ENCODE data around the gene CLIC5.
"Not testable (repeated sequence)": the region's sequence is repeated elsewhere in the genome, so short reads cannot be mapped to it uniquely, and the experiment has no call there.

The CLIC5 gene

GRCh38 chr6:45929421-45930361 lies 86.0 kb downstream of the CLIC5 start:
- Histone ChIP-seq H3K4ac (ENCODE audit: low read depth, low read length) (no peak overlapping the region), H3K4me3 (ENCODE audit: low read length) (no peak overlapping the region), H2BK120ac (ENCODE audit: low read depth, low read length) (no peak overlapping the region), H3K18ac (ENCODE audit: low read length) (no peak overlapping the region), H4K8ac (ENCODE audit: low read depth, low read length) (no peak overlapping the region), H3K23ac (ENCODE audit: low read length) (no peak overlapping the region), H2BK15ac (replicated peaks; ENCODE audit: low read depth) (no peak overlapping the region), H3K4me1 (ENCODE audit: control insufficient read depth, low read depth, low read length) (no peaks in the 10 kb centered on the region), H3K79me2 (ENCODE audit: control insufficient read depth, insufficient read depth, low read length) (no peaks in the 10 kb centered on the region), H3K4me2 (ENCODE audit: low read length) (no peak overlapping the region), H3K27ac (ENCODE audit: low read depth, low read length) (no peak overlapping the region), H2AK5ac (ENCODE audit: low read length) (no peak overlapping the region), H3K9ac (ENCODE audit: low read length) (no peak overlapping the region), H3K56ac (ENCODE audit: low read length) (peak overlapping the region; percentile 31), H3K36me3 (ENCODE audit: control insufficient read depth, insufficient read depth, low read length) (no peaks in the 10 kb centered on the region), H3K79me1 (ENCODE audit: low read length) (no peaks in the 10 kb centered on the region), H4K5ac (ENCODE audit: low read length) (no peak overlapping the region), H3K27me3 (ENCODE audit: insufficient read depth, low read length, poor library complexity) (no peaks in the 10 kb centered on the region), H2BK5ac (ENCODE audit: low read length) (no peak overlapping the region)
- no peak for DNase-seq
- WGBS (ENCODE audit: extremely low coverage, insufficient coverage, low lambda C conversion rate), result no CpG with 5 or more reads among the region's 17 CpGs

GRCh38 chr6:45928721-45929305 lies 86.8 kb downstream of the CLIC5 start:
- no CpG with 5 or more reads among the region's 11 CpGs for WGBS (ENCODE audit: extremely low coverage, insufficient coverage, low lambda C conversion rate)
- Histone ChIP-seq H3K27ac (ENCODE audit: low read depth, low read length) (no peak overlapping the region), H3K18ac (ENCODE audit: low read length) (no peak overlapping the region), H2AK5ac (ENCODE audit: low read length) (no peak overlapping the region), H3K4ac (ENCODE audit: low read depth, low read length) (no peak overlapping the region), H3K23ac (ENCODE audit: low read length) (no peak overlapping the region), H3K4me1 (ENCODE audit: control insufficient read depth, low read depth, low read length) (no peaks in the 10 kb centered on the region), H2BK15ac (replicated peaks; ENCODE audit: low read depth) (no peak overlapping the region), H3K4me2 (ENCODE audit: low read length) (no peak overlapping the region), H4K8ac (ENCODE audit: low read depth, low read length) (no peak overlapping the region), H3K56ac (ENCODE audit: low read length) (no peak overlapping the region), H3K36me3 (ENCODE audit: control insufficient read depth, insufficient read depth, low read length) (no peaks in the 10 kb centered on the region), H3K79me1 (ENCODE audit: low read length) (no peaks in the 10 kb centered on the region), H3K4me3 (ENCODE audit: low read length) (no peak overlapping the region), H3K9ac (ENCODE audit: low read length) (no peak overlapping the region), H4K5ac (ENCODE audit: low read length) (no peak overlapping the region), H3K79me2 (ENCODE audit: control insufficient read depth, insufficient read depth, low read length) (no peaks in the 10 kb centered on the region), H2BK120ac (ENCODE audit: low read depth, low read length) (no peak overlapping the region), H3K27me3 (ENCODE audit: insufficient read depth, low read length, poor library complexity) (no peaks in the 10 kb centered on the region), H2BK5ac (ENCODE audit: low read length) (no peak overlapping the region)
- DNase-seq, result no peak

- Histone ChIP-seq H3K56ac (ENCODE audit: low read length) (no peak overlapping the region), H3K4me1 (ENCODE audit: control insufficient read depth, low read depth, low read length) (no peaks in the 10 kb centered on the region), H2BK15ac (replicated peaks; ENCODE audit: low read depth) (no peak overlapping the region), H3K27ac (ENCODE audit: low read depth, low read length) (no peak overlapping the region), H3K18ac (ENCODE audit: low read length) (no peak overlapping the region), H4K8ac (ENCODE audit: low read depth, low read length) (no peak overlapping the region), H3K79me2 (ENCODE audit: control insufficient read depth, insufficient read depth, low read length) (no peaks in the 10 kb centered on the region), H3K36me3 (ENCODE audit: control insufficient read depth, insufficient read depth, low read length) (no peaks in the 10 kb centered on the region), H3K23ac (ENCODE audit: low read length) (no peak overlapping the region), H3K79me1 (ENCODE audit: low read length) (no peaks in the 10 kb centered on the region), H3K4ac (ENCODE audit: low read depth, low read length) (no peak overlapping the region), H4K5ac (ENCODE audit: low read length) (no peak overlapping the region), H2AK5ac (ENCODE audit: low read length) (no peak overlapping the region), H2BK120ac (ENCODE audit: low read depth, low read length) (no peak overlapping the region), H2BK5ac (ENCODE audit: low read length) (no peak overlapping the region), H3K4me2 (ENCODE audit: low read length) (no peak overlapping the region), H3K9ac (ENCODE audit: low read length) (no peak overlapping the region), H3K4me3 (ENCODE audit: low read length) (no peak overlapping the region), H3K27me3 (ENCODE audit: insufficient read depth, low read length, poor library complexity) (no peaks in the 10 kb centered on the region)
- WGBS (ENCODE audit: extremely low coverage, insufficient coverage, low lambda C conversion rate), result no CpG with 5 or more reads among the region's 9 CpGs
- DNase-seq, result no peak
Measured at GRCh38 chr6:45927421-45928320, 88.0 kb downstream of the CLIC5 start.

GRCh38 chr6:45926423-45926822 lies 89.2 kb downstream of the CLIC5 start:
- H2AK5ac ChIP-seq (ENCODE audit: low read length); H3K79me1 ChIP-seq (ENCODE audit: low read length); H2BK120ac ChIP-seq (ENCODE audit: low read depth, low read length); H3K9ac ChIP-seq (ENCODE audit: low read length); H3K18ac ChIP-seq (ENCODE audit: low read length); H3K27me3 ChIP-seq (ENCODE audit: insufficient read depth, low read length, poor library complexity); H3K36me3 ChIP-seq (ENCODE audit: control insufficient read depth, insufficient read depth, low read length); H3K23ac ChIP-seq (ENCODE audit: low read length); H3K4me1 ChIP-seq (ENCODE audit: control insufficient read depth, low read depth, low read length); H3K79me2 ChIP-seq (ENCODE audit: control insufficient read depth, insufficient read depth, low read length); H2BK15ac ChIP-seq (replicated peaks; ENCODE audit: low read depth); H4K5ac ChIP-seq (ENCODE audit: low read length); H3K4me3 ChIP-seq (ENCODE audit: low read length); H3K4me2 ChIP-seq (ENCODE audit: low read length); DNase-seq; H2BK5ac ChIP-seq (ENCODE audit: low read length); H3K4ac ChIP-seq (ENCODE audit: low read depth, low read length); H3K56ac ChIP-seq (ENCODE audit: low read length); H4K8ac ChIP-seq (ENCODE audit: low read depth, low read length); H3K27ac ChIP-seq (ENCODE audit: low read depth, low read length): not testable (repeated sequence)
- WGBS (ENCODE audit: extremely low coverage, insufficient coverage, low lambda C conversion rate), result no CpG with 5 or more reads among the region's 8 CpGs

GRCh38 chr6:45924763-45925342 lies 90.8 kb downstream of the CLIC5 start:
- H3K4me3 ChIP-seq (ENCODE audit: low read length), result no peak overlapping the region
- no peak overlapping the region for H4K8ac ChIP-seq (ENCODE audit: low read depth, low read length)
- no peaks in the 10 kb centered on the region for H3K79me1 ChIP-seq (ENCODE audit: low read length)
- no CpG with 5 or more reads among the region's 6 CpGs for WGBS (ENCODE audit: extremely low coverage, insufficient coverage, low lambda C conversion rate)
- H3K4ac ChIP-seq (ENCODE audit: low read depth, low read length), result no peak overlapping the region
- no peak overlapping the region for H3K18ac ChIP-seq (ENCODE audit: low read length)
- no peak overlapping the region for H3K23ac ChIP-seq (ENCODE audit: low read length)
- H2BK120ac ChIP-seq (ENCODE audit: low read depth, low read length), result no peak overlapping the region
- no peak overlapping the region for H3K56ac ChIP-seq (ENCODE audit: low read length)
- no peak overlapping the region for H3K4me2 ChIP-seq (ENCODE audit: low read length)
- no peak overlapping the region for H3K9ac ChIP-seq (ENCODE audit: low read length)
- no peak overlapping the region for H2AK5ac ChIP-seq (ENCODE audit: low read length)
- no peaks in the 10 kb centered on the region for H3K79me2 ChIP-seq (ENCODE audit: control insufficient read depth, insufficient read depth, low read length)
- H3K36me3 ChIP-seq (ENCODE audit: control insufficient read depth, insufficient read depth, low read length), result no peaks in the 10 kb centered on the region
- no peak overlapping the region for H3K27ac ChIP-seq (ENCODE audit: low read depth, low read length)
- no peak overlapping the region for H2BK15ac ChIP-seq (replicated peaks; ENCODE audit: low read depth)
- H2BK5ac ChIP-seq (ENCODE audit: low read length), result no peak overlapping the region
- H3K27me3 ChIP-seq (ENCODE audit: insufficient read depth, low read length, poor library complexity), result no peaks in the 10 kb centered on the region
- H4K5ac ChIP-seq (ENCODE audit: low read length), result no peak overlapping the region
- no peaks in the 10 kb centered on the region for H3K4me1 ChIP-seq (ENCODE audit: control insufficient read depth, low read depth, low read length)
- peak; percentile 68 for DNase-seq

Data from mesendoderm (in vitro differentiated cells).